Left lung (tissue), 10 donors: Measurements from ENCODE around the gene CPSF7. TPM values are rescaled to one million over a fixed set of nuclear protein-coding genes. Genes with fewer than 3 reads are reported as not detected.
A peak's percentile ranks its signal among the peaks of the same experiment; 100 is the strongest.

Source experiments
- ATAC-seq: fragments of 200-7000 bp; cut with Tn5 transposase; one replicate; pipeline ENCODE4 v1.9.1; 2020; ENCODE audit warnings: moderate library complexity
- DNase-seq, 4 donors: peaks; one replicate each; pipeline ENCODE4 v3.0.0-alpha.2; 2013 to 2020
- H3K27ac ChIP-seq, 2 donors: fragments of 200-600 bp; sonication (generic) in 1 of 2; one replicate each; pipeline versions ENCODE4 v1.5.0 to v1.8.0; 2020 to 2021
- H3K27me3 ChIP-seq, 2 donors: fragments of 200-600 bp; sonication (generic) in 1 of 2; one replicate each; pipeline versions ENCODE4 v1.5.0 to v1.8.0; 2020 to 2021
- H3K36me3 ChIP-seq, 2 donors: fragments of 200-600 bp; sonication (generic) in 1 of 2; one replicate each; pipeline versions ENCODE4 v1.5.0 to v1.8.0; 2020 to 2021
- H3K4me1 ChIP-seq, 2 donors: fragments of 200-600 bp; one replicate each; pipeline ENCODE4 v1.8.0; 2021
- H3K4me3 ChIP-seq, 2 donors: fragments of 200-600 bp; sonication (generic) in 1 of 2; one replicate each; pipeline versions ENCODE4 v1.5.0 to v1.8.0; 2020 to 2021; ENCODE audit warnings: mild to moderate bottlenecking in 1 of 2
- H3K9me3 ChIP-seq, 2 donors: fragments of 200-600 bp; sonication (generic) in 1 of 2; one replicate each; pipeline versions ENCODE4 v1.5.0 to v1.8.0; 2020 to 2021
- CTCF ChIP-seq, 2 donors: fragments of 200-600 bp; sonication (generic) in 1 of 2; IDR thresholded peaks; one replicate each; pipeline versions ENCODE4 v1.5.0 to v1.8.0; 2021; ENCODE audit warnings: antibody characterized with exemption in 2 of 2
- intact Hi-C, 2 donors: fragments of 100-400 bp; cut with DNase I; formaldehyde crosslinking; loops; one replicate each; pipeline versions ENCODE4 v1.11.2 to v1.14.2; 2022
- polyA plus RNA-seq, 6 donors: library from polyadenylated mRNA; unstranded; fragments of 120-200 nt; gene quantifications; one replicate each; pipeline ENCODE4 v1.2.1, GENCODE V29; 2013; ENCODE audit not compliant: insufficient read length in 6 of 6
- total RNA-seq, 2 donors: library from RNA; stranded (reverse); fragmentation: NEBNext Ultra II Directional; extraction: Animal tissue kit (Norgen Biotek cat#: 25700); gene quantifications; one replicate each; pipeline ENCODE4 v1.2.1, GENCODE V29; 2021
- donor health status: DM: no; HTN: yes; CAD: no.
- donor health status: DM: no; HTN: no; CAD: no.

Gene CPSF7
- total and polyA plus RNA-seq, 8 donors: 56.2 to 124 (median 112) TPM

- intact Hi-C loops: no loop called here
- ATAC-seq: no peak
- no peak overlapping the region for H3K27ac ChIP-seq
- H3K4me3 ChIP-seq: no peak overlapping the region
- H3K4me1 ChIP-seq: peaks cover 12 to 49% of the 10 kb centered on the region in 2 donors
- H3K36me3 ChIP-seq: peaks cover 0 to 78% of the 10 kb centered on the region in 2 donors
- no peak for TF ChIP-seq CTCF (IDR thresholded peaks at IDR 0.05)
- no peaks in the 10 kb centered on the region for H3K27me3 ChIP-seq
- no peaks in the 10 kb centered on the region for H3K9me3 ChIP-seq
- no peak for DNase-seq
Observed at GRCh38 chr11:61425367-61426131, 4.2 kb downstream of the CPSF7 start.

- no peak overlapping the region for H3K4me3 ChIP-seq
- DNase-seq (no peak), ATAC-seq (no peak)
- intact Hi-C loops: no loop called here
- peaks cover 0 to 42% of the 10 kb centered on the region in 2 donors for H3K4me1 ChIP-seq
- no peaks in the 10 kb centered on the region for H3K9me3 ChIP-seq
- peaks cover 0 to 97% of the 10 kb centered on the region in 2 donors for H3K36me3 ChIP-seq
- H3K27ac ChIP-seq: no peak overlapping the region
- TF ChIP-seq CTCF (IDR thresholded peaks at IDR 0.05): no peak
- H3K27me3 ChIP-seq: no peaks in the 10 kb centered on the region
Observed at GRCh38 chr11:61422226-61422625, 7.5 kb downstream of the CPSF7 start.

GRCh38 chr11:61418136-61418535 is 11.6 kb downstream of the CPSF7 start:
- no peaks in the 10 kb centered on the region for H3K9me3 ChIP-seq
- DNase-seq (no peak), ATAC-seq (no peak)
- H3K4me3 ChIP-seq: no peak overlapping the region
- H3K27ac ChIP-seq: peak overlapping the region in 1 of 2 donors; percentile 82
- no peak for TF ChIP-seq CTCF (IDR thresholded peaks at IDR 0.05)
- H3K4me1 ChIP-seq: peaks cover 0 to 23% of the 10 kb centered on the region in 2 donors
- intact Hi-C loops: no loop called here
- no peaks in the 10 kb centered on the region for H3K27me3 ChIP-seq
- peaks cover 0 to 97% of the 10 kb centered on the region in 2 donors for H3K36me3 ChIP-seq

GRCh38 chr11:61417670-61418069 is 12.1 kb downstream of the CPSF7 start:
- Histone ChIP-seq H3K27ac (peak overlapping the region in 1 of 2 donors; percentile 82), H3K4me1 (peaks cover 0 to 23% of the 10 kb centered on the region in 2 donors), H3K9me3 (no peaks in the 10 kb centered on the region), H3K4me3 (no peak overlapping the region), H3K27me3 (no peaks in the 10 kb centered on the region), H3K36me3 (peaks cover 0 to 100% of the 10 kb centered on the region in 2 donors)
- intact Hi-C loops: no loop called here
- ATAC-seq (peak; percentile 47), DNase-seq (no peak)
- no peak for TF ChIP-seq CTCF (IDR thresholded peaks at IDR 0.05)

GRCh38 chr11:61416941-61417340 is 12.8 kb downstream of the CPSF7 start:
- ATAC-seq: no peak
- peak overlapping the region in 1 of 2 donors; percentile 82 for H3K27ac ChIP-seq
- no peak for DNase-seq
- H3K36me3 ChIP-seq: peaks cover 0 to 100% of the 10 kb centered on the region in 2 donors
- peaks cover 0 to 23% of the 10 kb centered on the region in 2 donors for H3K4me1 ChIP-seq
- TF ChIP-seq CTCF (IDR thresholded peaks at IDR 0.05): no peak
- no peak overlapping the region for H3K4me3 ChIP-seq
- H3K9me3 ChIP-seq: no peaks in the 10 kb centered on the region
- no peaks in the 10 kb centered on the region for H3K27me3 ChIP-seq
- intact Hi-C loops: no loop called here
